NCI-H2029 treated with DMSO at 0.1 percent for 48 hours (cell line): ENCODE results near the gene ERVK3-1.
"Not testable (repeated sequence)": the region's sequence is repeated elsewhere in the genome, so short reads cannot be mapped to it uniquely, and the experiment has no call there.

Experiments used
- DNase-seq: peaks from one replicate; lab custom pipeline; 2025; lab: John Stamatoyannopoulos, UW

Gene ERVK3-1

DNA sequence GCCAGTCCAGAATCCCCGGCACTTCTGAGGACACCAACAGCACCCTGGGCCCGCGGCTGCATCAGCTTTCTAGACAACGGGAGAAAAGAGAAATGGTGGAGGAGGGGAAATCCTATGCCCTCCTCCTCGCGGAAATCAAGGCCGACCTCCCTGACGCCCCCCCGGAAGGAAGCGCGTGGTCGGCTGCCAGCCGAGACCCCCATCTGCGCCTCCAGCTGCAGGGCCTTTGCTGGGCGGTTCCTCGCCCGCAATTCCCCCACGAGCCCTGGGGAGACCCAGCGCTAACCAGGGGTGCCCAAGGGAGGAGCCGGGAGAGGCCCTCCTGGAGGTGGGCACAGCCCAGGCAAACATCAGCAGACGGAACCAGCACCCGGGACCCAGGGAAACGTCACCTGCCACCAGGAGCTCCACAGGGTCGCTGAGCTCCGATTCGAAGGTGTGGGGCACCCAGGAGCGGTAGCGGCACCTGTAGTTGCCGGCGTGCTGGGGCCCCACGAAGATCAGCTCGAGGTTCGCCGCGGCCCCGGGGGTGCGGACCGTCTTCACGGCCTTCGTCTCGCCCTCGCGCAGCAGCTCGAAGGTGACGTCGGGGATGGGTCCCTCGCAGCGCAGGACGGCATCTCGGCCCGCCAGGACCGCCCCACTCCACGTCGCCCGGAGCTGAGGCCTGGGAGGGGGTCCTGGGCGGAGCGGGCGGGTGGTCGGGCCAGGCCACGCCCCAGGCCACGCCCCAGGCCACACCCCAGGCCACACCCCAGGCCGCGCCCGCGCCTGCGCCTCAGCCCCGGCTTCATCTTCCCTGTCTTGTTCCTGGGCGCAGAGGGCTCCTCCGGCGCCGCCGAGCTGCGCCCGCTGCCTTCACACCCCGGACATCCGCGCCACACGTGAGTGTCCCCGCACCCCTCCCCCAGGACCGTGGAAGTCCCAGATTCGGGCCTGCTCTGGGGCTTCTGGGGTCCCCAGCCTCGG lies 42.1 kb downstream of the ERVK3-1 start:
- peak; percentile 19 for DNase-seq

DNA sequence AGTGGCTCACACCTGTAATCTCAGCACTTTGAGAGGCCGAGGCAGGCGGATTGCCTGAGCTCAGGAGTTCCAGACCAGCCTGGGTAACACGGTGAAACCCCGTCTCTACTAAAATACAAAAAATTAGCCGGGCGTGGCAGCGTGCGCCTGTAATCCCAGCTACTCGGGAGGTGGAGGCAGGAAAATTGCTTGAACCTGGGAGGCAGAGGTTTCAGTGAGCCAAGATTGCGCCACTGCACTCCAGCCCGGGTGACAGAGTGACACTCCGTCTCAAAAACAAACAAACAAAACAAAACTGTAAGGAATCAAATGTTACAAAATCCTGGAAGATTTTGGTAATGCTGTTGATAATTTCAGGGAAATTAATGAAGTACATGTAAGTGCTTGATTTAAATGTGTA lies 42.9 kb downstream of the ERVK3-1 start:
- not testable (repeated sequence) for DNase-seq

GRCh38 chr19:58349590-58349989 lies 44.4 kb downstream of the ERVK3-1 start:
- DNase-seq = no peak

- DNase-seq = no peak
Observed at GRCh38 chr19:58350001-58350861, 45.1 kb downstream of the ERVK3-1 start.

GRCh38 chr19:58350871-58351557 lies 45.8 kb downstream of the ERVK3-1 start:
- no peak for DNase-seq

- no peak for DNase-seq
Observed at GRCh38 chr19:58351558-58351878, 46.3 kb downstream of the ERVK3-1 start.

DNA sequence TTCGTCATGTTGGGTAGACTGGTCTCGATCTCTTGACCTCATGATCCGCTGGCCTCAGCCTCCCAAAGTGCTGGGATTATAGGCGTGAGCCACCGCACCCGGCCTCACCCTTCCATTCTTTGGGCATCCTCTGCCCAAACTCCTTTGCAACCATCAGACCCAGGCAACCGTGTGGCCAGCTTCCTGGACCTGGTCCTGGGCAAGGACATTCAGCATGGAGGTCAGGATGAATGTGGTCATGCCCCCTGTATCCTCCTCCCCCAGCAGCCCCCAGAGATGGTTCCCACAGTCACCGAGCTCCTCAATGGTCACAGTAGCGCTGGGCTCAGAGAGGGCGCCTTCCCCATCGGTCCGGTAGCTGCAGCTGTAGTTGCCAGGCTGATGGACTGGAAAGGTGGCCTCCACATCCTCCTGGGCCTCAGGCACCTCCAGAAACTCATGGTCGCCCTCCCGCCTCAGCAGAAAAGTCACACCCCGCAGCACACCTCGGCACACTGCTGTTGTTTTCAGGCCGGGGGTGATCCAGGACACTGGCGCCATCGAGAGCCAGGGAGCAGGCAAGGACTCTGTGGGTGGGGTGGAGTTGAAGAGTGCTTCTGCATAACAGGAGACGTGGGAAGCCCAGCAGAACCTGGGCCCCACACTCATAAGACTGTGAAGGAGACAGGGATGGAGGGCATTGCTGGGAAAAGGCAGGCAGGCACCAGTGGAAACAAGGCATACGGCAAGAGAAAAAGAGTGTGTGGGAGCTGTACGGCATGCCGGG lies 47.0 kb downstream of the ERVK3-1 start:
- DNase-seq = no peak

DNA sequence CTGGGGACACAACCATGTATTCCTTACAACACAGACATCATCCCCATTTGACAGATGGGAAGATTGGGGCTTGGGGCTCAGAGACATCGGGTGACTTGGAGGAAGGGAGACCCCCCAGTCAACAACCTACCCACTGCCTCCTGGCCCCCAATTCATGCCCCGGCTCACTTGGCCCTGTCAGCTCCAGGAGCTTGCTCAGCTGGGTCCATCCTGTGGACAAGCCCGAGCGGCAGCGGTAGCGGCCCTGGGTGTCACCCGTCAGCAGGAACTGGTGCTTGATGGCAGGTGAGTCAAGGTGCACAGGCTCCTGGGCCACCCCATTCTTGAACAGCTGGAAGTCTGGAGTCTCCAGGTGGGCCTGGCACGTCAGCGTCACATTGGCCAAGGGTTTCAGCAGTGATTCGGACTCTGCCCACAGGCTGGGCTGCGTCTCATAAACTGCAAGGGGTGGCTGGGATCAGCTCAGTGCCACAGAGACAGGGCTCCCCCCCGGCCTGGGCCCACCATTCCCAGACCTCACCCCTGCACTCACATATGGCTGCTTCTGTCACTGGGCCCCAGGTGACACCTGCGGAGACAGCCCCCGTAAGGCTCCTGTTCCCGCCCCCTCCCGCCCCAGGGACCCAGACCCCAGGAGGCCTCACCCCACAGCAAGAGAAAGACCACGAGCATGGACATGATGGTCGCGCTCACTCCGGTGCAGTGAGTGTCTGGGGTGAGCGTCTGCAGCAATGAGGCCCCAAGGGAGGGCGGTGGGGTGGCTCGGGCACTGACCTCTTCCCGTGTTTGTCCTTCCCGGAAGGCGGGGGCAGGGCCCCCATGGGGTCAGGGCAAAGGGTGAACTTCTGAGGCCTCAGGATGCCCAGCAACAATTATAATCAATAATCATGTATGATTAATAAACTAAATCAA lies 47.8 kb downstream of the ERVK3-1 start, which contains the start of gene A1BG:
Gene A1BG (minus strand): TSS at position 733 of the 912 bp plus-strand sequence. CDS start 55 bp downstream, at position 678.
- no peak for DNase-seq

DNA sequence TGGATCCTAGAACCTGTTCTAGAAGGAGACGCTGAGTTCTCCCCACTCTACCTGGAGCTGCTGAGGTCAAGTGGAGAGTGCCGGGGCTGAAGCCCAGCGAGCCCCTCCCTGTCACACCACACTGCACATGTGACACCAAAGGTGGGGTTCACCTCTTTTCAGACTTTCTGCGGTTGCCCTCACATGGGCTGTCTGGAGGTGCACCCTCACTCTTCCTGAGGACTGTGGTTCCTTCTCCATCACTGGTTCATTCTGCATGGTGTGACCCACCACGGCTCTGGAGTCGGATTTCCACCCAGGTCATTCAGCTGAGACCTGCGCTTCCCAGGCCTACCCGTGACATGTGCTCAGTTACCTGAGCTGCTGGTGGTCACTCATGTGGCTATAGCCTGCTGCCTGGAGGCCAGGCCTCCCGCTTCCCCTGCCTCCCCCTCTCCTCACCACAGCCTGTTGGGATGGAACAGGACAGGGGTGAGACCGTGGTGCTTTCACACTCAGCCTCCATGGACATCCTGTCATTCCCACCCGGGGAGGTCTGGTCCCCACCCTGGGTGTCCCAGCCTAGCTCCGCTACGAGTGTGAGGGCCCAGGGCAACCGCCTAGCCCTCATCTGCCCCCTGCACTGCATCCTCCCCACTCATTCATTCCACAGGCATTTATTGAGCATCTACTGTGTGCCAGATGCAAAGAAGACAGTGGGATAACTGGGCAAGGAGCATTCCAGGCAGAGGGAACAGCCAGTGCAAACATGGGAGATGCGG lies 48.7 kb downstream of the ERVK3-1 start:
- no peak for DNase-seq

DNA sequence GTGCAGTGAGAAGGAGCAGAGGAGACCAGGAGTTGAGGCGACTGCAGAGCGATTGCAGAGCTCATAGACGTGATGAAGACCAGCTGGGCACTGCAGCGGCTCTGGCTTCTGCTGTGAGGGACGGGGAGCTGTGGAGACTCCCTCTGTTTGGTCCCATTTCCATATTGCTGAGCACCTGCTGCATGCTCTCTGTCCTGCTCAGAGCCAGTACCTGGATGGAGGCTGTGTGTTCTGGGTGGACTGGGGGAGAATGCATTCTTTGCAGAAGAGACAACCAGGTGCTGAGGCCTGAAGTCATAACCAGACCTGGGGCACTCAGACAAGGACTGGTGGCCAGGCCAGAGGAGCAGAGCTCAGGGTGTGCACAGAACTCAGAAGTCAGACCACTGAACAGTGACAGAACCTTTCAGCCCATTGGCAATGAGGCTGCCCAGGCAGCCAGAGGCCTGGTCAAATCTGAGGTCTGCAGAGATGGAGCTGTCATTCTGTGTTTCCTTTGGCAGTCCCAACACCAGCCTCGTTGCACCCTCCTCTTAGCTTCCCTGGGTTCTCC lies 49.4 kb downstream of the ERVK3-1 start:
- DNase-seq = no peak

DNA sequence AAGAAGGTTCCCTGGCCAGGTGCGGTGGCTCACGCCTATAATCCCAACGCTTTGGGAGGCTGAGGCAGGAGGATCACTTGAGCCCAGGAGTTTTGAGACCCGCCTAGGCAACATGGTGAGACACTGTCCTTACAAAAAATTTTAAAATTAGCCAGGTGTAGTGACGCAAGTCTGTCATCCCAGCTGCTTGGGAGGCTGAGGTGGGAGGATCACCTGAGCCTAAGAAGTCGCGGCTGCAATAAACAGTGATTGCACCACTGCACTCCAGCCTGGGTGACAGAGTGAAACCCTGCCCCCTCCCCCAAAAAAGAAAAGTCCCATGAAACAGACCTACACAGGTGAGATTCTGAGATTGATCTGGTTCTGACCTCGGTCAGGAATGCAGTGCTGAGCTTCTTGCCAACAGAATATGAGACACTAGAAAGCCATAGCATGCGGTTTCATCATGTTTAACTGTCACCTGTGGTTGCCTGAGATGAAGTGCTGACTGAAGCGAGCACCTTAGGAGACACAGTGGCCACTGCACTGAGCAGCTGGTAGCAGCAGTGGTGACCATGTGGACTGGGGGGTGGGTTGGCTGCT lies 50.1 kb downstream of the ERVK3-1 start:
- no peak for DNase-seq

DNA sequence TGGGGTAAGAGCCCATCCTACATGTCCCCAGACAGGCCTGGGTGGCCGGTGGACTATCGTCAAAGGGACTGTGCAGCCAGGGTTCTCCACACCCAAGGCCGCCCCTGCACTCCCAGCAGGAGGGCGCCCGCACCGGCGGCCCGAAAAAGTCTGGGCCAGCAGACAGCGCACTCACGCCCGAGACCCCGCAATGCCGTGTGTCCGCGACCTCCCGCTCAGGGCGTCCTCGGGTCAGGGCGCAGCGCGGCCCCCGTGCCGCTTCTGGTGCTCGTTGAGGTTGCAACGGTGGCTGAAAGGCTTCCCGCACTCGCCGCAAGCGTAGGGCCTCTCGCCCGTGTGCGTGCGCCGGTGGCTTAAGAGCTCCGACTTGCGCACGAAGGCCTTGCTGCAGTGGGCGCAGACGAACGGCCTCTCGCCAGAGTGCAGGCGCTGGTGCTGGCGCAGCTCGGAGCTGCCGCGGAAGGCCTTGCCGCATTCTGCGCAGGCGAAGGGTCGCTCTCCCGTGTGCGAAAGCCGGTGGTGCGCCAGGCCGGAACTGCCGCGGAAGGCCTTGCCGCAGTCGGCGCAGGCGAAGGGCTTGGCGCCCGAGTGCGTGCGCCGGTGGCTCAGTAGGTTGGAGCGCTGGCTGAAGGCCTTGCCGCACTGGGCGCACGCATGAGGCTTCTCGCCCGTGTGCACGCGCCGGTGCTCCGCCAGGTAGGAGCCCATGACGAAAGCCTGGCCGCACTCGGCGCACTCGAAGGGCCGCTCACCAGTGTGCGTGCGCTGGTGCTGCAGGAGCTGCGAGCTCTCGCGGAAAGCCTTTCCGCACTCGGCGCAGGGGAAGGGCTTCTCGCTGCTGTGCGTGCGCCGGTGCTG lies 51.0 kb downstream of the ERVK3-1 start:
- DNase-seq = no peak

DNA sequence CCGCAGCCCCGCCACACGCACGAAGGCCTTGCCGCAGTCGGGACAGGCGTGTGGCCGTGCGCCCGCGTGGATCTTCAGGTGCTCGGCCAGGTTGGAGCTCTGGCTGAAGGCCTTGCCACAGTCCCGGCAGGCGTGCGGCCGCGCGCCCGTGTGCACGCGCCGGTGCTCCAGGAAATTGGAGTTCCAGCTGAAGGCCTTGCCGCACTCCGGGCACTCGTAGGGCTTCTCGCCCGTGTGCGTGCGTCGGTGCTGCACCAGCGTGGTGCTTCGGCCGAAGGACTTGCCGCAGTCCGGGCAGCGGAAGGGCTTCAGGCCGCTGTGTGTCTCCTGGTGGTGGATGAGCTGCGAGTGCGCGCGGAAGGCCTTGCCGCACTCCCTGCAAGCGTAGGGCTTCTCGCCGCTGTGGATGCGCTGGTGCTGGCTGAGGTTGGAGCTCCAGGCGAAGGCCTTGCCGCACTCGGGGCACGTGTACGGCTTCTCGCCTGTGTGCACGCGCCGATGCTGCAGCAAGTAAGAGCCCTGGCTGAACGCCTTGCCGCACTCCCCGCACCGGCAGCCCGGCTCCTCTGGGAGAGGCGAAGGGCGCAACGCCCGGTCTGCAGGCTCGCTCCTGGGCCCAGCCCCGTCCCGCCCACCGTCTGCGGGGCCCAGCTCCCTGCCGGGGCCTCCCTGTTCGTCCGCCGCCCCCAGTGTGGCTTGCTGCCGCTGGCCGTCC lies 51.7 kb downstream of the ERVK3-1 start:
- DNase-seq = no peak

- no peak for DNase-seq
Observed at GRCh38 chr19:58357481-58358145, 52.4 kb downstream of the ERVK3-1 start.

DNA sequence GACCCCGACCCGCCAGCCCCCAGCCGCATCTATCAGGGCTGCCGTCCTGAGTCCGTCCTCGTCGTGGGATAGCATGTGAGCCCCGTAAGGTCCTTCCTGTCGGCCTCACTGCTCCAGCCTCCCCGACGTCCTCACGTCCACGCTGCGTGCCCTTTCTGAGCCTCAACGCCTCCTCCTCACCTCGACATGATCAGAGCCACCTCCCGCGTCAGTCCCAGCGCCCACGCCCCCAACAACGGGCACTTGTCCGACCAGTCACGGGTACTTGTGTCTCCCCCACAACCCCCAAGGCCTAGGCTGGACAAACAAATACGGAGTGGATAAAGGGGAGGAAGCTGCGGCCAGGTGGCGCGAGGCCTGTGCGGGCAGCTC lies 56.7 kb downstream of the ERVK3-1 start:
- DNase-seq = peak; percentile 25

DNA sequence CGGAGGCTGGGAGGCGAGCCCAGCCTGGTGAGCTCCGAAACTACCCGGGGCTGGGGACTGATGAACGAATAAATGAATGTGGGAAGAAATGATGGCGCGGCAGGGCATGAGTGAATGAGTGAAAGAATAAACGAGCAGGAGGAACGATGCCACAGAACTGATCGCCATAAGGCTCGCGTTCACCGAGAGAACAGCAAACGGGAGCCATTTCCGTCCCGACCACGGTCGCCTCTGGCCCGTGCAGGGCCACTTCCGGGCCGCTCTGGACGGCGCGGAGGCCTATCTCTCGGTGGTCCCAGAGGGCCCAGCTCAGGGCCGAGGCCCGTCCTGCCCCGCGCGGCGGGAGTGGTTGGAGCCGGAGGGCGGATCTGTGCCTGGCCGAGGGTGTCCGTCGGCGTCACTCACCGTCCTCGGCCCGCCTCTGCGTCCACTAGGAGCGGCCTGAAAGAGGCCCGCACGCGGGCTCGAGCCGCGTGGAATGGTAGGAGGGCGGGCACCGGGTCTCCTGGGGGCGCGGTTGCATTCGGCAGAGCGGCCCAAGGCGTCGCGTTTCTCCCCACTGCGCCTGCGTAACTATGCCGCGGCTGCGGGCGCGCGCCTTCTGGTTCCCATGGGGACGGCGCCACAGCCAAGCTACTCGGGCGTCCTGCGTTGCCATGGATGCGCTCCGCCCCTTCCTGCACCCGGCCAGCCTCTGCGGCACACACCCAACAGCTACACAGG lies 57.3 kb downstream of the ERVK3-1 start, which contains the start of gene ZNF497:
Gene ZNF497 (minus strand): TSS at position 480 of the 723 bp plus-strand sequence. CDS start 5,116 bp downstream, outside the sequence.
- DNase-seq = peak; percentile 76
